Chondrocyte (in vitro differentiated cells): ENCODE data around the gene LRP2. TPM values are rescaled to one million over a fixed set of nuclear protein-coding genes. Genes with fewer than 3 reads are reported as not detected.

Source experiments
- DNase-seq: peaks from one replicate; pipeline ENCODE4 v3.0.0; 2021; ENCODE audit warnings: mixed read lengths, low spot score
- H3K27ac Mint-ChIP-seq: one replicate; pipeline ENCODE4 v1.8.0; 2021; ENCODE audit warnings: mild to moderate bottlenecking, moderate library complexity, mixed read lengths; ENCODE audit not compliant: unreplicated experiment
- H3K27me3 Mint-ChIP-seq: 2 replicates; pipeline ENCODE4 v1.8.0; 2021; ENCODE audit warnings: low read depth, mixed read lengths
- H3K36me3 Mint-ChIP-seq: 2 replicates; pipeline ENCODE4 v1.8.0; 2021; ENCODE audit warnings: low read depth, mixed read lengths
- H3K4me1 Mint-ChIP-seq: 2 replicates; pipeline ENCODE4 v1.8.0; 2021; ENCODE audit warnings: low read depth, mild to moderate bottlenecking, mixed read lengths
- H3K4me3 Mint-ChIP-seq: one replicate; pipeline ENCODE4 v1.8.0; 2021; ENCODE audit warnings: mild to moderate bottlenecking, moderate library complexity, mixed read lengths; ENCODE audit not compliant: unreplicated experiment
- H3K9me3 Mint-ChIP-seq: 2 replicates; pipeline ENCODE4 v1.8.0; 2021; ENCODE audit warnings: low read depth, mixed read lengths
- total RNA-seq: library from RNA; stranded (reverse); gene quantifications from 3 replicates; pipeline ENCODE4 v1.2.1, GENCODE V29; 2021
- TF ChIP-seq, protein P1 (sequence below): fragments of 200-600 bp; sonication (generic); IDR thresholded peaks from 2 replicates; pipeline ENCODE4 v1.5.0; 2021; ENCODE audit warnings: antibody characterized with exemption, mild to moderate bottlenecking, moderate library complexity

Gene LRP2
- total RNA-seq, 1 donor from 2014 or later, result not detected

DNA sequence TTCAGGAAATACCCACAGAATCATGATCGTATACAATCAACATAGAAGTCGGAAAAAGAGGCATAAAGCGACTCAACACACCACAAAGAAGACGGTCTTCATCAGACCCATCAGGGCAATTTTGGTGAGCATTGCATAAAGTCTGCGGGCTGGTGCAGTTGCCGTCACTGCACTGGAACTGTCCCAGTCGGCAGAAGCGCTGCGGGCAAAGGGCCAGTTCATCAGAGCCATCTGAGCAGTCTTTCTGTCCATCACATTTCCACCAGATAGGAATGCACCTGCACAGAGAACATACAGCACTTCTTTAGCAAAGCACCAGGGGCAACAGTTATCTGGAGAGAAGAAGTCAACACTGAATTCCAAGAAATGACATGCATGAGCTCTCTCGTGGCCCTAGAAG, 187.2 kb downstream of the LRP2 start:
- TF ChIP-seq, protein P1, sequence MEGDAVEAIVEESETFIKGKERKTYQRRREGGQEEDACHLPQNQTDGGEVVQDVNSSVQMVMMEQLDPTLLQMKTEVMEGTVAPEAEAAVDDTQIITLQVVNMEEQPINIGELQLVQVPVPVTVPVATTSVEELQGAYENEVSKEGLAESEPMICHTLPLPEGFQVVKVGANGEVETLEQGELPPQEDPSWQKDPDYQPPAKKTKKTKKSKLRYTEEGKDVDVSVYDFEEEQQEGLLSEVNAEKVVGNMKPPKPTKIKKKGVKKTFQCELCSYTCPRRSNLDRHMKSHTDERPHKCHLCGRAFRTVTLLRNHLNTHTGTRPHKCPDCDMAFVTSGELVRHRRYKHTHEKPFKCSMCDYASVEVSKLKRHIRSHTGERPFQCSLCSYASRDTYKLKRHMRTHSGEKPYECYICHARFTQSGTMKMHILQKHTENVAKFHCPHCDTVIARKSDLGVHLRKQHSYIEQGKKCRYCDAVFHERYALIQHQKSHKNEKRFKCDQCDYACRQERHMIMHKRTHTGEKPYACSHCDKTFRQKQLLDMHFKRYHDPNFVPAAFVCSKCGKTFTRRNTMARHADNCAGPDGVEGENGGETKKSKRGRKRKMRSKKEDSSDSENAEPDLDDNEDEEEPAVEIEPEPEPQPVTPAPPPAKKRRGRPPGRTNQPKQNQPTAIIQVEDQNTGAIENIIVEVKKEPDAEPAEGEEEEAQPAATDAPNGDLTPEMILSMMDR, result no peak
- no peak overlapping the region for H3K27ac Mint-ChIP-seq
- DNase-seq, result no peak
- peaks cover 6% of the 10 kb centered on the region for H3K27me3 Mint-ChIP-seq
- no peak overlapping the region for H3K4me3 Mint-ChIP-seq
- no peaks in the 10 kb centered on the region for H3K36me3 Mint-ChIP-seq
- peaks cover 3% of the 10 kb centered on the region for H3K4me1 Mint-ChIP-seq
- no peaks in the 10 kb centered on the region for H3K9me3 Mint-ChIP-seq

DNA sequence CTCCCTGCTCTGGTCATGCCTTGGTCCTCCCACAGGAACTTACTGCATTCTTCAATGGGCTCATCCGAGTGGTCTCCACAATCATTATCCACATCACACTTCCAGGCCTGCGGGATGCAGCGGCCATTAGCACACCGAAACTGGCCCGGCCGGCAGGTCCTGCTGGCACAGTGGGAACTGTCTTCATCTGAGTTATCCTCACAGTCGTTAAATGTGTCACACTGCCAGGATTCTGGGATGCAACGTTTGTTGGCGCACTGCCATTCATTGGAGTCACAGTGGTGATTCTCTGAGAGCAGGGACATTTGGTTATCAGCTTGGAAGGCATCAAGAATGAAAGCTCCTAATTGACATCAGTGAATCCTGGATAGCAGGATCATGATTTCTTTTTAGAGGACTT, 188.5 kb downstream of the LRP2 start:
- TF ChIP-seq, protein P1, result no peak
- H3K27me3 Mint-ChIP-seq, result peaks cover 6% of the 10 kb centered on the region
- no peak overlapping the region for H3K27ac Mint-ChIP-seq
- H3K36me3 Mint-ChIP-seq, result no peaks in the 10 kb centered on the region
- H3K4me1 Mint-ChIP-seq, result peaks cover 3% of the 10 kb centered on the region
- H3K9me3 Mint-ChIP-seq, result no peaks in the 10 kb centered on the region
- H3K4me3 Mint-ChIP-seq, result no peak overlapping the region
- no peak for DNase-seq

DNA sequence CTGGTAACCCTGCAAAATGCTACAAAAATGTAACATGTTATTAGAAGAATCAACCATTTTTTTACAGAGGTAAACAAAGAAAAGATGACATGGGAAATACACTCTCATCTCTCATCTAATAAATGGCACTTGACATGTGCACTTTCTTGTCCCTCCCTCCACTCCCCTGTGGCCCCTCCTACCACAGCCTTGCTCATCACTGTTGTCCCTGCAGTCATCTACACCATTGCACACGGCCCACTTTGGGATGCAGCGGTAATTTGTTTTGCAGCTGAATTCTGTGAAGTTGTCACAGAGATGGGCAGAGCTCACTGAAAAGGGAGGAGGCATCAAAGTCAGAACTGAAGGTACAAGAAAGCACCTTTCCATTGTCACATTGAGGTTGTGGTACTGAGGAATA, 189.4 kb downstream of the LRP2 start:
- no peaks in the 10 kb centered on the region for H3K36me3 Mint-ChIP-seq
- peaks cover 5% of the 10 kb centered on the region for H3K27me3 Mint-ChIP-seq
- H3K9me3 Mint-ChIP-seq, result peaks cover 3% of the 10 kb centered on the region
- H3K27ac Mint-ChIP-seq, result no peak overlapping the region
- TF ChIP-seq, protein P1, result no peak
- no peak for DNase-seq
- peaks cover 3% of the 10 kb centered on the region for H3K4me1 Mint-ChIP-seq
- H3K4me3 Mint-ChIP-seq, result no peak overlapping the region

DNA sequence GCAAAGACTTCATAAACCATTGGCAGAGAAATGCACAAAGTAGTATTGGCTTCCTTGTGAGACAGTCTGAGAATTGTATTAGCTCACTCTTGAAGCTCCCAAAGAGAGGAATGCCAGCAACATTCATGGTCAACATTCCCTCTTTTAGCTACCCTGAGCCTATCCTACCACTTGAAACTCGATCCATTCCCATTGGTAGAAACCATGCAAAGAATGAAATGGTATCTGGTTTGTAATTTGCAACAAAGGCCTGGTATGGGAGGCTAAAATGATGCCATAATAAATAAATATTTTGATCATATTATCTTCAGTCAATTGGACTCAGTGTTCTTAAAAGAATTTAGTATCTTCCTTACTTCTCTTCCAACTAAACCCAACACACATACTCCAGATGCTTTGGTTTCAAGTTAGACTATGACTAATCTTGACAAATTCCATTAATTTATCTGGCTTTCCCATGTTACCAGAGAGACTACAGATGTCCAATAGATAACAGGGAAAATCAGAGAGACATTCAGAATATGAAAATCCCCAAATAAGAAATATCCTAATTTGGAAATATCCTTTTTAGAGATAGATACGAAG, 190.1 kb downstream of the LRP2 start:
- peaks cover 3% of the 10 kb centered on the region for H3K9me3 Mint-ChIP-seq
- H3K27ac Mint-ChIP-seq, result no peak overlapping the region
- DNase-seq, result no peak
- H3K4me1 Mint-ChIP-seq, result peaks cover 3% of the 10 kb centered on the region
- H3K27me3 Mint-ChIP-seq, result peaks cover 2% of the 10 kb centered on the region
- TF ChIP-seq, protein P1, result no peak
- H3K4me3 Mint-ChIP-seq, result no peak overlapping the region
- no peaks in the 10 kb centered on the region for H3K36me3 Mint-ChIP-seq

DNA sequence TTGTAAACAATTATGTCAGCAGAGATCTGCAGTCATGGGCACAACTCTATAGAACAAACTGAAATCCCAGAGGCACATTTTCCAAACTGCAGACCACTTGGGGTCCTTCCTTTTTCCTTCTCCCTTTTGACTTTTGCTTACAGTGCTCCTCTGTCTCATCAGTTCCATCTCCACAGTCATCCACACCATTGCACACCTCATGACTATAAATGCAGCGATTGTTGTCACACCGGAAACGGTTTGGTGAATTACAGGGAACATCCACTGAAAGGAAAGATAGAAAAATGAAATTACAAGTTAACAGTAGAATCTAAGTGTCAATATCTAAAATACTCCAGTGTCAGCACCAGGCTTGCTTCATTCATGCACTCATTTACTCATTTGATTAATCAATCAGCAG, 196.5 kb downstream of the LRP2 start:
- Mint-ChIP-seq H3K36me3 (no peaks in the 10 kb centered on the region), H3K4me3 (no peak overlapping the region), H3K27me3 (peaks cover 21% of the 10 kb centered on the region), H3K9me3 (peaks cover 3% of the 10 kb centered on the region), H3K27ac (no peak overlapping the region), H3K4me1 (no peaks in the 10 kb centered on the region)
- TF ChIP-seq, protein P1, result no peak
- DNase-seq, result no peak
